ENCODE data around the gene HID1.

The HID1 gene

GRCh38 chr17:74946641-74947040, 25.9 kb downstream of the HID1 start:
- DNase-seq, result no peak

DNA sequence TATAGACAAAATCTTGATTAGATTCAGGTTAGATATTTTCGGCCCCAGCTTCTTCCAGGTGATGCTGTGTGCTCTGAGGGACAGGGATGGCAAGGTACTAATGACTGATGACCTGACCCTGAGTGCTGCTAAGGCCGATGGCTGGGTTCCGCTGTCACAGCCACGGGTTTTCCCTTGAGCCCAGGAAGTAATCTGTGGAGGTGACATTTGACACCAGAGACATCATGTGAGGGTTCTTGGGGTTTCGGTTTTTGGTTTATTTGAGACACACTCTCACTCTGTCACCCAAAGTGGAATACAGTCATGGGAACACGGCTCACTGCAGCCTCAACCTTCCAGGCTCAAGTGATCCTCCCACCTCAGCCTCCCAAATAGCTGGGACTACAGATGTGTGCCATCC, 27.0 kb downstream of the HID1 start:
- DNase-seq, result no peak

DNA sequence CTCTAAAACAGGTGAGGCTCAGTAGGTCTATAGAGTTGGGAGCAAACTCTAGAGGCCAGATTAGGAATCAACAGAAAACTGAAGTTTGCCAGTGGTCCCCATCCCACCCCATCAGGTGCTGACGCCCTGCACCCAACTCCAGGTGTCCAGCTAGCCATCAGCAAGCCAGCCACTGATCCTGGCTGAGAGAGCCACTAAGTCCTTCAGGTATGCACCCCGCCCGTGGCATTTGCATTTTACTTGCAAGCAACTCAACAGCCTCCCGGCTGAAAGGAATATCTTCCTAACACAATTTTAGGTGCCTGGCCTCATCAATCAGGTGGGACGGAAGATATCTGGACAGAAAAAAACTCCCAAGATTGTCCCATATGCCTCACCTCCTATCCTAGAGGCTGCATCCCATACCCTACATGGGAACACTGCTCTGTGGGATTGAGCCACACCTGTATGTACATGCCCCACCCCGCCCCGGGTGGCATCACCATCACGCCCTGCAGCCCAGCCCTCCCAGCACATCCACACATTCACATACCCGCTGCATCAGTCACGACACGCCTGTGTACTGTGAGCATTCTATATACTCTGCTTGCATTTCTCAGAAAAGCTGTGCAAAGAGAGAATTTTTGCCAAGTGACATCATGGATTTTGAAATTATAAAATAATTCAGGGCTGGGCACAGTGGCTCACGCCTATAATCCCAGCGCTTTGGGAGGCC, 28.6 kb downstream of the HID1 start:
- DNase-seq, result no peak

GRCh38 chr17:74941128-74941725, 31.3 kb downstream of the HID1 start:
- DNase-seq, result no peak

GRCh38 chr17:74939534-74939933, 33.0 kb downstream of the HID1 start:
- no peak for DNase-seq

DNA sequence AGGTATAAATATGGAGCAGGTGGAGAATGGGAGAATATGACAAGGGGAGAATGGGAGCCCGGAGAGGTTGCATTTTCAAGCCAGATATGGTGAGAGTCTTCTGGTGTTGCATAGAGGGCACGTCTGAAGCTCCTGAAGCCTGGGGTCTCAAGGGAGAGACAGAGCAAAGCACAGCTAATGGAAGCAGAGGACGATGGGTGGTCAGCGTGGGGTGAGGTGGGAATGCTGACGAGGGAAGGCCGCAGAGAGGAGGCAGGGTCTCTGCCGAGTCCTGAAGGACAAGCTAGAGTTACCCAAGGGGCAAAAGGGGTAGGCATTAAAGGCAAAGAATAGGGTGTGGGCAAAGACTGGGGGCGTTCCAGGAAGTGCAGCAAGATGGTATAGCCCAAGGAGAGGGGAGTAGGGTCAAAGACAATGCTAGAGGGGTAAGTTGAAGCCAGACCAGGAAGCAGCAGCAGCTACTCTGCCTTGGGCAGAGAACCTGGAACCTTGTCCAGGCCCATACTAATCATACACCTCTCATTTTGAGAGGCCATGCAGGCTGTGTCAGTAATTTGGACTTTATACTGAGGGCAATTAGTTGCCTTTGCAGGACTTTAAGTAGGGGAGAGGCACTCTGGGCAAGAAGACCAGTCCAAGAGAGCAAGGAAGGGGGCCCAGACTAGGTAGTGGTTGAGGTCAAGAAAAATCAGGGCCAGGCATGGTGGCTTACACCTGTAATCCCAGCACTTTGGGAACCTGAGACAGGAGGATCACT, 34.2 kb downstream of the HID1 start:
- DNase-seq, result no peak

DNA sequence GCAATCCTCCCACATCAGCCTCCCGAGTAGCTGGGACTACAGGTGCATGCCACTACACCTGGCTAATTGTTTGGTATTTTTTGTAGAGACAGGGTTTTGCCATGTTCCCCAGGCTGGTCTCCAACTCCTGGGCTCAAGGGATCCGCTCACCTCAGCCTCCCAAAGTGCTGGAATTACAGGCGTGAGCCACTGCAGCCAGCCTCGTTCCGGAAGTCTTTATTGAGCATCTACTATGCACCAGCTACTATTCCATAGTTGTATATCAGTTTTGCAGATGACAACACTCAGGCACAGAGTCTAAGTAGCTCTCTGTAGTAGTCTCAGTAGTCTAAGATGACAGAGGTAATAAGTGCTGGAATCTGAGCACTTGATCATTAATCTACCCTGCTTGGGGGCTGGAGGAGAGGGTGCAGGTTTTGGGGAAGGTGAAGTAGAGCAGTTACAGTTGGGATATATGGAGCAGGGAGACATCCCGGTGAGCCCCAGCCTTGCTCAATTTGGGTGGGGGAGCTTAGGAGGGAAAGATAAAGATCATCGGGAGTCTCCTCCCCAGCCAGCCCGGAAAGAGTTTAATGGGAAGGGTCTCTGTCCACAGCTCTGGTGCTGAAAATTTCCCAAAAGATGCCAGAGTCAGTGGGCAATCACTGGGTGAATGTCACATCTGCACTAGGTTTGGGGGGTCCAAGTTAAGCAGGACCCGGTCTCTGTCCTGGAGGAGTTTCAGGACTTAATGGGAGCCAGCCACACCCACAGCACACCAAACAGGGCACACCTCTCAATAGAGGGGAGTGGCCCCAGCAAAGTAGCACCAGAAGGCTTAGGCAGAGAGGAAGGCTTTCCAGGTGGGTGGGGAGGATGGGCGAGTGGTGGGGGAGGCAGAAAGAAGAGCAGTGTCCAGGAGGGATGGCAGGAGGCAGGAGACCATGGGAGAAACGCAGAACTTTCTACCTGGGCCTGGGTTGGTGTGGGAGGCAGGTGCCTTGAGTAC, 35.2 kb downstream of the HID1 start:
- no peak for DNase-seq

DNA sequence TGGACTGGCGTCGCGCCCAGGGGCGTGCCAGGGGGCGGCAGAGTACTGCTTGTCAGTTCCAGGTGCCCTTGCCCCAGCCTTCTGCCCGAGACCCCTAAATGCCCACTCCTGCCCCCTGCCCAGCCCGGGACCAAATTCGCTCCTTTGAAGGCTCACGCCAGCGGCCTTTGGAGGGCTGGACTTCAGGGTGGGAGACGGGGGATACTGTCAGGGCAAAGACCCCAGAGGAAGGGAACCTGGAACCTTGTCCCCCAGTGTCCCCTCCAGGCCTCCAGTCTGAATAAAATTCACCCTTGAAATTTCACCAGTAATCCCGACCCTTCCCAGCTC, 36.1 kb downstream of the HID1 start:
- DNase-seq, result no peak

DNA sequence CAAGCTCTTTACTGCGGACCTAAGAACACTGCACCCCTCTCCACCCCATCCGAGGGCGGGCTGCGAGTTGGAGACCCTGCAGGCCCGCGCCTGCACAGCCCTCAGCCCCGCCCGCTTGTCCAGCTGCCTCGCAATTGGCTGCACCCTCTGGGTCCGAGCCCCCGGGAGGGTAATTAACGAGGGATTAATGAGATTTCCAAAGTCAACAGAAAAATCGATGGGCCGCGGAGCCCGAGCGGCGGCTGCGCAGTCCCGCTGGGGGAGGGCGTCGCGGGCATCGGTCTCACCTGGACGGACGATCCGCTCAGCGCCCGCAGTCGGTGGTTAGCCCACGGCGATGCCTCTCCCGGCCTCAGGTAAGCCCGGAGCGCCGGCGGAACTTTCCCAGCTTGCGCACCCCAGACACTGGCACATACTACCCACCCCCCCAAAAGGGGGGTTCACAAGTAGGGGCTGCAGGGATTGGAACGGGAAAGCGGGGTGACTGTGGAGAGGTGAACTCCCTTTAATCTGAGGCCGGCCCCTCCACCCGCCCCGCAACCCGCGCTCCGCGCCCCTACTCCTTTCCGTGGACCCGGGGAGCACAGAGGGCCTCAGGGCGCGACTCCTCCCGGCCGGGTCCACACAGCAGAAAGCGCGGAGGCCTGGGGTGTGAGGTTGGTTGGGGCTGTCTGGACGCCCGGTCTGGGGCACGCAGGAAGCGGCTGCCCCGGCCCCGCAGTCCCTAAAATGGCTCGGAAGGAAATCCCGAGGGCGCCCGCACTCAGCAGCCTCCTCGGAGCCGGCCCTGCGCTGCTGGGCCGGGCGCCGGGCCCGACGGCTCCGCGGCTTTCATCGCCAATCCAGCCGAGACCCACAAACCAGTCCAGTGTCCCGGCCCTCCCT, 36.7 kb downstream of the HID1 start, which contains the start of gene OTOP3:
Gene OTOP3 (plus strand): TSS at position 314 of the 885 bp plus-strand sequence. CDS start 24 bp downstream, at position 338.
- peak; percentile 72 for DNase-seq

- no peak for DNase-seq
Observed at GRCh38 chr17:74935048-74935447, 37.5 kb downstream of the HID1 start.

DNA sequence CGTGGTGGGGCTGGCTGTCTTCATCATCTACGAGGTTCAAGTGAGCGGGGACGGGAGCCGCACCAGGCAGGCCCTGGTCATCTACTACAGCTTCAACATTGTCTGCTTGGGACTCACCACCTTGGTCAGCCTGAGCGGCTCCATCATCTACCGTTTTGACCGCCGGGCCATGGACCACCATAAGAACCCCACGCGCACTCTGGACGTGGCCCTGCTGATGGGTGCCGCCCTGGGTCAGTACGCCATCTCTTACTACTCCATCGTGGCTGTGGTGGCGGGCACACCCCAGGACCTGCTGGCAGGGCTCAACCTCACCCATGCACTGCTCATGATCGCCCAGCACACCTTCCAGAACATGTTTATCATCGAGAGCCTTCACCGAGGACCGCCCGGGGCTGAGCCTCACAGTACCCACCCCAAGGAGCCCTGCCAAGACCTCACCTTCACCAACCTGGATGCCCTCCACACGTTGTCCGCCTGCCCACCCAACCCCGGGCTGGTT, 42.0 kb downstream of the HID1 start:
- DNase-seq, result no peak

DNA sequence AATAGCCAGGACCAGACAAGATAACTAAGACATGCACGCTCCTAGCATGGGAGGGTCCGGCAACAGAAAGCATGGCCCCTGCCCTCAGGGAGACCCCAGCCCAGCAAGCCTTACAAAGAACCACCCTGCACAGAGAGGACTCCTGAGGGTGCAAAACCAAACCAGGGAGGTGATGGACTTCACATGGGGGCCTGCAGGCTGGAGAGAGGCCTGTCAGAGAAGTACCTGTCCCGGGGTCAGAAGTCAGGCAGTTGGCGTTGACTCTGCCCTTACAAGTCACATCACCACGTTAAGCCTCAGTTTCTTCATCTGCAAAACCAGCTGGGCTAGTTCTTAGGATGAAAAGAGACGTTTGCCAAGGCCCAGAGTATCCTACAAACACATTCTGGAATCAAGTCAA, 43.8 kb downstream of the HID1 start:
- no peak for DNase-seq

DNA sequence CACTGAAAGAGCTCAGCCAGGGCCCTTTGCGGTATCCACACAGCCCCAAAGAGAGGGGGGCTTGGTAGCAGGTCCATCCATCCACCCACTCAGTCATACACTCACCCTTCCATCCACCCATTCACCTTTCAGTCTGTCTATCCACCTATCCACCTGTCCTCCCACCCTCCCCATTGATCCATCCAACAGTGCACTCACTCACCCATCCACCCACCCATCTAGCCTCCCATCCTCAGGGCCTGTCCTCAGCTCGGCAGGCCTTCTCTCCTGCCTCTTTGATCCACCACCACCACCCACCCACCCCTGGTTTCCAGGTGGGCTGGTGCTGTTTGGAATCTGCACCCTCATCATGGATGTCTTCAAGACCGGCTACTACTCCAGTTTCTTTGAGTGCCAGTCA, 47.3 kb downstream of the HID1 start:
- DNase-seq, result no peak

DNA sequence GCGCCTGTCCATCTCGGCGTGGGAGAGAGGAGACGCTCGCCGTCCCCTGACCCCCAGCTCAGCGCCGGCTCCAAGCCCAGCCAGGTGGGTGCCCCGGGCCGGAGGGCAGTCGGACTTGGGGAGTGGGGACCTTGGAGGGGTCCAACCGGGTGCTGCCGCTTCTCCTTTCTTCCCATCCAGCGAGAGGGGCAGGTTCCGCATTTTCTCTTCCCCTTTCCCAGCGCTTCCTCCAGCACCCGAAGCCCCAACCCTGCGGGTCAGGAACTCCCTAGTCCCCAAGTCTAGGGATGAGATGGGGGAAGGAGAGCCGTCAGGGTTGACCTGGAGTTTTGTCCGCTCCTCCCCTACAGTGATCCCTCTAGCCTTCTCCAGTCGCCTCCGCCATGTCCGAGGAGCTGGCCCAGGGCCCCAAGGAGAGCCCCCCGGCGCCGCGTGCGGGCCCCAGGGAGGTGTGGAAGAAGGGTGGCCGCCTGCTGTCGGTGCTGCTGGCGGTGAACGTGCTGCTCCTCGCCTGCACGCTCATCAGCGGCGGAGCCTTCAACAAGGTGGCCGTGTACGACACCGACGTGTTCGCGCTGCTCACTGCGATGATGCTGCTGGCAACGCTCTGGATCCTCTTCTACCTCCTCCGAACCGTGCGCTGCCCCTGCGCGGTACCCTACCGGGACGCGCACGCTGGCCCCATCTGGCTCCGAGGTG, 48.2 kb downstream of the HID1 start, which contains the start of gene OTOP2:
Gene OTOP2 (plus strand): TSS at position 24 of the 699 bp plus-strand sequence. CDS start 360 bp downstream, at position 384.
- DNase-seq, result no peak

DNA sequence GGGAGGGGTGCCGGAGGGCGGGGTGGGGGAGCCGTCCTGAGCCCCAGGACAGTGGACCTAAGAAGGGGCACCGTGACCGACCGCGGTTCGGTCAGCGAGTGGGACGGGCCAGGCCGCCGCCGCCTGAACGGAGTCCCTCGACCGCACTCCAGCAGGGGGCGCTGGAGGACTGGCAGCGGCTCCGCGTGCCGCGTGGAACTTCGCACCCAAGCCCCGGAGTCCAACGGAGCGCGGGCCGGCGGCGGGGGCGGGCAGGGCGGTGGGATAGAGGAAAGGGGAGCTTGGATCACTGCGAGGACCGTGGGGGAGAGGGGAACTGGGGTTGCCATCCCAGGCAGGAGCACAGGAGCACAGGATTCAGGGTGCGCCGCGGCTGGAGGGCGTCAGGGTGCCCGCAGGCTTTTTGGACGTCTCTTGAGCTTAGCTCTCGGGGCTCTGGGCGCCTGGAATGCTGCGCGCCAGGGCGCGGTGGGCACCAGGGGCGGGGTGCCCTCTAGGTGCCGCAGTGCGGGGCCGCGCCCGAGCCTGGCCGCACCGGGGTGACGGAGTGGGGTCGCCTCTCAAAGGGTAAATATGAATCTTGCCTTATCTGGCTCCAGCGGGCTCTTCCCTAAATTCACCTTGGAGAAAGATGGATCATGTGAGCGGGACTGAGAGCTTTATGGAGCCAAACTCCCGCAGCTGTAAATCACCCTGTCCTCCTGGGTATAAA, 48.9 kb downstream of the HID1 start:
- DNase-seq, result peak; percentile 70

- no peak for DNase-seq
Observed at GRCh38 chr17:74922694-74923537, 49.6 kb downstream of the HID1 start, which contains the start of gene USH1G. Gene USH1G (minus strand): TSS chr17:74923255. CDS start chr17:74923073, 182 bp downstream.

DNA sequence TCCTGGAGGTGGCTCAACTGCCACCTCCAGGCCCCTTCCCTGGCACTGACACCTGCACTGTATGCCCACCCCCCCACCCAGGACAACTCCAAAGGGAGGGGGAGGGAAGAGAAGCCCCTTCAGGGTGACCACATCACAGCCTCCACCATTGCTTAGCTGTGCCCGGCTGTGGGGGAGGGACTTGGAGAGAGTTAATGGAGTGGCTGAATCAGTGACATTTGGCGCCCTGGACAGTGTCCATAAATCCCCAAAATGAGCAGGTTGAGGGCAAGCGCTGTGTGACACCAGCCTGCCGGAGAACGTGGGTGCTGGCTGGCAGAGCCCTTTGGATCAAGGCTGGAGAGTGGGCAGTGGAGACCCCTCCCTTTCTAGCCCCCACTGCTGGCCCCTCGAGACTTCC, 50.4 kb downstream of the HID1 start:
- DNase-seq, result no peak

DNA sequence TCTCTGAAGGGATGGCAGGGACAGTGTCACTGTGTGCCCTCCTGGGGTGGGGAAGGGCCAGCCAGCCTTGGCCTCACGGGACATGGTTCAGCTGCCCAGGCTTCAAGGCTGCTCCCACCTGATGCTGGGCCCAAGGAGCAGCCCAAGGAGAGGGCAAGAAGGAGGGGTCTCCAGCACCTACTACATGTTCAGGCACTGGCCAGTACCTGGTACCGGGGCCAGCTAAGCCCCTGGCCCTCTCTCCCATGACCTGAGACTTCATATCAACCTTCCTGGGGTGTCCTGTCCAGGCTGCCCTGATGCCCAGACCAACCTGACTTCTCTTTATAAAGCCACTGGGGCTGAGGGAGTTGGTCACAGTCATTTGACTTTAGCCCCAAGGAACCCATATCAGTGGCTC, 50.8 kb downstream of the HID1 start:
- no peak for DNase-seq

Data from NCI-H774 (cell line).